IMR-90 (cell line): ENCODE data around the gene KCNQ1. TPM values are rescaled to one million over a fixed set of nuclear protein-coding genes. Genes with fewer than 3 reads are reported as not detected.

Experiments used
- ATAC-seq: fragments of 200-7000 bp; cut with Tn5 transposase; 2 replicates; pipeline ENCODE4 v1.9.1; 2020; ENCODE audit warnings: low read depth, mild to moderate bottlenecking, moderate library complexity
- BruUV-seq: library from RNA; stranded (reverse); fragments of 400-500 nt; replicated peaks from 2 replicates; lab custom pipeline; 2021; lab: Mats Ljungman, UMichigan
- CTCF ChIA-PET: fragments of 300-600 bp; formaldehyde crosslinking; extraction: SDS; loops from one replicate; lab custom pipeline; 2021; ENCODE audit warnings: antibody characterized with exemption; lab: Yijun Ruan, JAX
- POLR2A ChIA-PET: fragments of 300-600 bp; sonication (Branson Sonifier 250); formaldehyde crosslinking; loops from one replicate; lab custom pipeline; 2022; ENCODE audit warnings: antibody characterized with exemption; ENCODE audit not compliant: unreplicated experiment; lab: Charles Lee
- DNase-seq: peaks from one replicate; pipeline ENCODE4 v3.0.0; 2013
- H2AFZ ChIP-seq: replicated peaks from 2 replicates; pipeline ENCODE3; 2013; ENCODE audit warnings: low read length, mild to moderate bottlenecking; ENCODE audit not compliant: poor library complexity
- H2AK5ac ChIP-seq: 2 replicates; pipeline ENCODE4 v1.6.1; 2013; ENCODE audit warnings: low read depth, low read length, inconsistent platforms
- H2AK9ac ChIP-seq: replicated peaks from 2 replicates; pipeline ENCODE3; 2013; ENCODE audit warnings: mild to moderate bottlenecking, low read depth, low read length, moderate library complexity; ENCODE audit not compliant: poor library complexity
- H2BK120ac ChIP-seq: 2 replicates; pipeline ENCODE4 v1.6.1; 2013; ENCODE audit warnings: low read depth, low read length, inconsistent platforms
- H2BK15ac ChIP-seq: 3 replicates; pipeline ENCODE4 v1.6.1; 2013; ENCODE audit warnings: low read depth, low read length, inconsistent platforms
- H2BK20ac ChIP-seq: 2 replicates; pipeline ENCODE4 v1.6.1; 2013; ENCODE audit warnings: low read depth, mild to moderate bottlenecking, inconsistent platforms, low read length, moderate library complexity
- H2BK5ac ChIP-seq: 2 replicates; pipeline ENCODE4 v1.6.1; 2013; ENCODE audit warnings: mild to moderate bottlenecking, low read depth, low read length, inconsistent platforms; ENCODE audit not compliant: poor library complexity, severe bottlenecking
- H3K14ac ChIP-seq: replicated peaks from 2 replicates; pipeline ENCODE4 v1.6.1; 2013; ENCODE audit warnings: low read depth, low read length, inconsistent platforms
- H3K18ac ChIP-seq: 2 replicates; pipeline ENCODE4 v1.6.1; 2013; ENCODE audit warnings: low read depth, low read length, control low read depth
- H3K23ac ChIP-seq: 2 replicates; pipeline ENCODE4 v1.6.1; 2013; ENCODE audit warnings: low read depth, low read length, inconsistent platforms
- H3K27ac ChIP-seq: 2 replicates; pipeline ENCODE4 v1.5.1; 2013; ENCODE audit warnings: mild to moderate bottlenecking, control low read depth, low read length; ENCODE audit not compliant: insufficient read depth
- H3K27me3 ChIP-seq: 2 replicates; pipeline ENCODE4 v1.6.1; 2013; ENCODE audit warnings: low read length; ENCODE audit not compliant: control insufficient read depth, insufficient read depth
- H3K36me3 ChIP-seq: 2 replicates; pipeline ENCODE4 v1.6.1; 2013; ENCODE audit warnings: low read length, mixed read lengths; ENCODE audit not compliant: control insufficient read depth, insufficient read depth
- H3K4ac ChIP-seq: 2 replicates; pipeline ENCODE4 v1.6.1; 2013; ENCODE audit warnings: low read depth, low read length, inconsistent platforms
- H3K4me1 ChIP-seq: 2 replicates; pipeline ENCODE4 v1.6.1; 2013; ENCODE audit warnings: low read length, mixed read lengths; ENCODE audit not compliant: control insufficient read depth, insufficient read depth
- H3K4me2 ChIP-seq: 2 replicates; pipeline ENCODE4 v1.6.1; 2013; ENCODE audit warnings: low read depth, mild to moderate bottlenecking, control low read depth, low read length, moderate library complexity
- H3K4me3 ChIP-seq: 2 replicates; pipeline ENCODE4 v1.5.1; 2013; ENCODE audit warnings: low read depth, mild to moderate bottlenecking, control low read depth, low read length, moderate library complexity; ENCODE audit not compliant: insufficient read depth
- H3K56ac ChIP-seq: 2 replicates; pipeline ENCODE4 v1.6.1; 2013; ENCODE audit warnings: low read length, inconsistent platforms; ENCODE audit not compliant: insufficient read depth; ENCODE audit errors: extremely low read depth
- H3K79me1 ChIP-seq, 2 experiments: 2 replicates each; pipeline ENCODE4 v1.6.1; 2013; ENCODE audit warnings: low read length in 2 of 2, inconsistent platforms in 1 of 2, low read depth in 1 of 2
- H3K9ac ChIP-seq: 2 replicates; pipeline ENCODE4 v1.6.1; 2013; ENCODE audit warnings: low read depth, low read length, control low read depth
- H3K9me1 ChIP-seq: 2 replicates; pipeline ENCODE4 v1.6.1; 2013; ENCODE audit warnings: low read length, inconsistent platforms; ENCODE audit not compliant: insufficient read depth
- H3K9me3 ChIP-seq: 2 replicates; pipeline ENCODE4 v1.6.1; 2013; ENCODE audit warnings: low read length; ENCODE audit not compliant: control insufficient read depth, insufficient read depth
- H4K20me1 ChIP-seq: 2 replicates; pipeline ENCODE4 v1.6.1; 2013; ENCODE audit warnings: low read length, inconsistent platforms; ENCODE audit not compliant: insufficient read depth
- H4K5ac ChIP-seq: 2 replicates; pipeline ENCODE4 v1.6.1; 2013; ENCODE audit warnings: mild to moderate bottlenecking, low read depth, low read length, control low read depth
- H4K8ac ChIP-seq, 2 experiments: 2 replicates each; pipeline ENCODE4 v1.6.1; 2013; ENCODE audit warnings: low read depth in 2 of 2, low read length in 2 of 2, control low read depth in 1 of 2, inconsistent platforms in 1 of 2
- H4K91ac ChIP-seq: 2 replicates; pipeline ENCODE4 v1.6.1; 2013; ENCODE audit warnings: low read depth, low read length, inconsistent platforms; ENCODE audit not compliant: insufficient read depth
- WGBS, 2 experiments: methylation state at CpG; one replicate each; pipeline versions ENCODE4 v1.1.5 to v1.1.7; 2013; ENCODE audit warnings: missing lambda C conversion rate in 2 of 2; ENCODE audit not compliant: insufficient read length in 1 of 2; ENCODE audit errors: extremely low coverage in 2 of 2; 5-methylcytosine and 5-hydroxymethylcytosine counted together
- dilution Hi-C: fragments of 300-500 bp; cut with HindIII; formaldehyde crosslinking; loops from one replicate; pipeline ENCODE4 v1.14.3; 2018; ENCODE audit warnings: low sequenced_read_pairs; ENCODE audit not compliant: unreplicated experiment
- in situ Hi-C: fragments of 300-500 bp; cut with MboI; formaldehyde crosslinking; loops from 3 replicates; pipeline ENCODE4 v1.14.3; 2019; ENCODE audit warnings: low sequenced_read_pairs, inconsistent platforms, mixed read lengths
- intact Hi-C: fragments of 100-400 bp; cut with micrococcal nuclease; formaldehyde crosslinking; loops from 2 replicates; pipeline ENCODE4 v1.10.0; 2022
- polyA plus RNA-seq, 3 experiments: library from polyadenylated mRNA; depleted of rRNA; stranded (reverse); fragments of >200 nt; gene quantifications; 2 replicates each; pipeline ENCODE4 v1.2.3, GENCODE V29; 2012; ENCODE audit warnings: low replicate concordance in 1 of 3
- total RNA-seq: library from RNA; depleted of rRNA; stranded (reverse); fragments of >200 nt; gene quantifications from 2 replicates; pipeline ENCODE4 v1.2.3, GENCODE V29; 2012
- TF ChIP-seq, protein P1 (sequence below): fragments of 150-350 bp; IDR thresholded peaks from 2 replicates; pipeline ENCODE4 v1.6.1; 2016; ENCODE audit warnings: low read depth, mild to moderate bottlenecking, low read length, moderate library complexity, borderline replicate concordance

Gene KCNQ1
- total and polyA plus RNA-seq, 2 of the 4 experiments (the other 2 are of a cell fraction): 0.07 TPM; not detected in 1

DNA sequence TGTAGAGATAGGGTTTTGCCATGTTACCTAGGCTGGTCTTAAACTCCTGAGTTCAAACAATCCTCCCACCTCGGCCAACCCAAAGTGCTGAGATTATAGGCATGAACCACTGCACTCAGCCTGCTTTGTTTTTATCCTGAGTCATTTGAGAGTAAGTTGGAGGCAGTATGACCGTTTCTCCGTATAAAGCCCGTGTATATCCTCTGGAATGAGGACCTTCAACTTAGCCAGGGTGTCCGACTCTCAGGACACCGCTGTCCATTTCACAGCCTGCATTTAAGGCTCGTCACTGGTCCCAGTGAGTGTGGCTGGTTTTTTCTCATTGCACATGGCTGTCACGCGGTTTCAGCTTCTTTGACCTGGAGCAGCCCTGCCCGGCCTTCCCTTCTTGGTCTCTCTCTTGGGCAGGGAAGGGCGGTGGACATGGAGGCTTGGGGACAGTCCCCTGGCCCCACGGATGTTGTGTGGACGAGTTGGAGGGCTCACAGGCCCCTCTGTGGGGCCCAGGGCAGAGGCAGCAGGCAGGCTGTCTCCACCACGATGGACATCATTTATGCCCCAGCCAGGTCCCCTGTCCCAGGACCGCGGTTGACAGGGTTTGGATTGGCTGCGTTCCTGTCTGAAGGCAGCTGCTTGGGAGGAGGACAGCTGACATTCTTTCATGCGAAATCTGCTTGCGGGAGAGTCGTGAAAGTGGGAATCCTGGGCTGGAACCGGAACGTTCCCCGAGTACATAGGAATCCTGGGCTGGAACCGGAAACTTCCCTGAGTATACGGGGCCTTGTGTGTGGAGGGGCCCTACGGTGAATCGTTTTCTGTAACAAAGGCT lies 93.3 kb downstream of the KCNQ1 start:
- H3K27ac ChIP-seq: no peak overlapping the region

More for the DNA sequence above, 93.3 kb downstream of the KCNQ1 start:
- Histone ChIP-seq H2AK5ac (no peak overlapping the region), H2BK120ac (no peak overlapping the region), H3K4me2 (no peak overlapping the region), H4K91ac (no peak overlapping the region), H3K56ac (no peak overlapping the region), H2AFZ (peak overlapping the region; percentile 14), H2BK20ac (no peak overlapping the region), H4K20me1 (no peaks in the 10 kb centered on the region; the same call in 1 of the 2 replicates), H4K8ac (no peak overlapping the region), H3K4me1 (peaks cover 10% of the 10 kb centered on the region), H3K18ac (no peak overlapping the region), H3K9ac (no peak overlapping the region), H3K9me1 (peaks cover 3% of the 10 kb centered on the region), H3K27me3 (peaks cover 22% of the 10 kb centered on the region), H3K9me3 (no peaks in the 10 kb centered on the region), H2AK9ac (no peak overlapping the region), H3K14ac (no peak overlapping the region), H3K4me3 (no peak overlapping the region), H3K4ac (no peak overlapping the region), H3K23ac (no peak overlapping the region), H4K5ac (no peak overlapping the region), H2BK5ac (no peak overlapping the region), H3K79me1 (no peaks in the 10 kb centered on the region), H2BK15ac (no peak overlapping the region), H3K36me3 (no peaks in the 10 kb centered on the region)
- DNase-seq (no peak), ATAC-seq (no peak)
- no TSS peak for BruUV-seq
- TF ChIP-seq, protein P1, sequence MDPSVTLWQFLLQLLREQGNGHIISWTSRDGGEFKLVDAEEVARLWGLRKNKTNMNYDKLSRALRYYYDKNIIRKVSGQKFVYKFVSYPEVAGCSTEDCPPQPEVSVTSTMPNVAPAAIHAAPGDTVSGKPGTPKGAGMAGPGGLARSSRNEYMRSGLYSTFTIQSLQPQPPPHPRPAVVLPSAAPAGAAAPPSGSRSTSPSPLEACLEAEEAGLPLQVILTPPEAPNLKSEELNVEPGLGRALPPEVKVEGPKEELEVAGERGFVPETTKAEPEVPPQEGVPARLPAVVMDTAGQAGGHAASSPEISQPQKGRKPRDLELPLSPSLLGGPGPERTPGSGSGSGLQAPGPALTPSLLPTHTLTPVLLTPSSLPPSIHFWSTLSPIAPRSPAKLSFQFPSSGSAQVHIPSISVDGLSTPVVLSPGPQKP: no peak
- in situ Hi-C loops (no loop called here), intact Hi-C loops (no loop called here), dilution Hi-C loops (no loop called here)
- ChIA-PET POLR2A (no interaction called here), CTCF (no interaction called here)
- WGBS, 2 experiments: 67% methylated on average over 13 of the region's 27 CpGs; no CpG with 5 or more reads in 1 of the 2 experiments
